Prostate gland (tissue), 2 donors: ENCODE data around the gene LAMA2.

Source experiments
- POLR2A ChIP-seq: fragments of 450-650 bp; IDR thresholded peaks from one replicate; pipeline ENCODE4 v1.6.1; 2016; ENCODE audit warnings: antibody characterized with exemption, mild to moderate bottlenecking
- TF ChIP-seq, protein P1 (sequence below), 4 experiments: fragments of 200-600 bp in 2 of 4; fragments of 450-650 bp in 2 of 4; sonication (generic) in 2 of 4; IDR thresholded peaks; 1 replicate in 3 of 4; 2 replicates in 1 of 4; pipeline ENCODE4 v1.5.1; 2016 to 2019; ENCODE audit warnings: antibody characterized with exemption in 4 of 4, mild to moderate bottlenecking in 2 of 4, moderate library complexity in 2 of 4

DNA sequence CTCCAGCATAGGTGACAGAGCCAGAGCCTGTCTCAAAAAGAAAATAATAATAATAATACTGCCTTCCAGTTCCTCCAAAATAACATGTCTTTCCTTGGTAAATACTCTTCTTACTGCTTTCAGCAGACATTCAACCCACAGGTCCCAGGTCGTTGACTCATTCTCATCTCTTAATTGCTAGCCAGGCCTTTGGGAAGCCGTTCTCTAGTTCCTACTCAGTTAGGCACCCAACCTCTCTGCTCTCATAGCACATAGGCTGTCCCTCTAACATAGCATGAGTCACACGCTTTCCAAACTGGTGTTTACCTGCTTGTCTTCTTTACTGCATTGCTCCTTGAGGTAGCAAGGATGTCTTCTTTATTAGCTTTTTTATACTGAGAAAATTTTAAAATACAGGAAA, 98.8 kb downstream of the LAMA2 start:
- TF ChIP-seq, protein P1, sequence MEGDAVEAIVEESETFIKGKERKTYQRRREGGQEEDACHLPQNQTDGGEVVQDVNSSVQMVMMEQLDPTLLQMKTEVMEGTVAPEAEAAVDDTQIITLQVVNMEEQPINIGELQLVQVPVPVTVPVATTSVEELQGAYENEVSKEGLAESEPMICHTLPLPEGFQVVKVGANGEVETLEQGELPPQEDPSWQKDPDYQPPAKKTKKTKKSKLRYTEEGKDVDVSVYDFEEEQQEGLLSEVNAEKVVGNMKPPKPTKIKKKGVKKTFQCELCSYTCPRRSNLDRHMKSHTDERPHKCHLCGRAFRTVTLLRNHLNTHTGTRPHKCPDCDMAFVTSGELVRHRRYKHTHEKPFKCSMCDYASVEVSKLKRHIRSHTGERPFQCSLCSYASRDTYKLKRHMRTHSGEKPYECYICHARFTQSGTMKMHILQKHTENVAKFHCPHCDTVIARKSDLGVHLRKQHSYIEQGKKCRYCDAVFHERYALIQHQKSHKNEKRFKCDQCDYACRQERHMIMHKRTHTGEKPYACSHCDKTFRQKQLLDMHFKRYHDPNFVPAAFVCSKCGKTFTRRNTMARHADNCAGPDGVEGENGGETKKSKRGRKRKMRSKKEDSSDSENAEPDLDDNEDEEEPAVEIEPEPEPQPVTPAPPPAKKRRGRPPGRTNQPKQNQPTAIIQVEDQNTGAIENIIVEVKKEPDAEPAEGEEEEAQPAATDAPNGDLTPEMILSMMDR (IDR thresholded peaks at IDR 0.05) = no peak
- TF ChIP-seq POLR2A = no peak
